Smooth muscle cell (in vitro differentiated cells): ENCODE data around the gene DOK5. TPM values are rescaled to one million over a fixed set of nuclear protein-coding genes. Genes with fewer than 3 reads are reported as not detected.

Experiments used
- DNase-seq: peaks from one replicate; lab custom pipeline; 2025; ENCODE audit not compliant: unreplicated experiment; lab: John Stamatoyannopoulos, UW
- H2AFZ ChIP-seq: fragments of 200-600 bp; sonication (generic); 2 replicates; pipeline ENCODE4 v1.6.0; 2016; ENCODE audit warnings: antibody characterized with exemption, low read depth, mild to moderate bottlenecking
- H3F3A ChIP-seq: fragments of 200-600 bp; sonication (generic); 2 replicates; pipeline ENCODE4 v1.6.0; 2017; ENCODE audit warnings: antibody characterized with exemption, low read depth
- H3K27ac ChIP-seq: fragments of 200-600 bp; sonication (generic); 2 replicates; pipeline ENCODE4 v1.5.1; 2016; ENCODE audit warnings: low read depth, mild to moderate bottlenecking
- H3K27me3 ChIP-seq: fragments of 200-600 bp; sonication (generic); 2 replicates; pipeline ENCODE4 v1.6.1; 2016; ENCODE audit warnings: low read depth, mild to moderate bottlenecking
- H3K36me3 ChIP-seq: fragments of 200-600 bp; sonication (generic); 2 replicates; pipeline ENCODE4 v1.5.1; 2016; ENCODE audit warnings: low read depth
- H3K4me1 ChIP-seq: fragments of 200-600 bp; sonication (generic); 2 replicates; pipeline ENCODE4 v1.5.1; 2016; ENCODE audit warnings: low read depth
- H3K4me2 ChIP-seq: fragments of 200-600 bp; sonication (generic); 2 replicates; pipeline ENCODE4 v1.6.0; 2016; ENCODE audit warnings: mild to moderate bottlenecking
- H3K4me3 ChIP-seq: fragments of 200-600 bp; sonication (generic); 2 replicates; pipeline ENCODE4 v1.5.1; 2016; ENCODE audit warnings: mild to moderate bottlenecking
- H3K79me2 ChIP-seq: fragments of 200-600 bp; sonication (generic); 2 replicates; pipeline ENCODE4 v1.6.0; 2016; ENCODE audit warnings: low read depth, mild to moderate bottlenecking
- H3K9ac ChIP-seq: fragments of 200-600 bp; sonication (generic); 2 replicates; pipeline ENCODE4 v1.6.0; 2016; ENCODE audit warnings: low read depth
- H3K9me3 ChIP-seq: fragments of 200-600 bp; sonication (generic); replicated peaks from 2 replicates; pipeline ENCODE4 v1.5.1; 2016; ENCODE audit warnings: low read depth
- H4K20me1 ChIP-seq: fragments of 200-600 bp; sonication (generic); 2 replicates; pipeline ENCODE4 v1.6.0; 2016; ENCODE audit warnings: low read depth
- CTCF ChIP-seq: fragments of 200-600 bp; sonication (generic); IDR thresholded peaks from 2 replicates; pipeline ENCODE4 v1.5.1; 2017; ENCODE audit warnings: borderline replicate concordance, mild to moderate bottlenecking, antibody characterized with exemption; ENCODE audit not compliant: insufficient read depth, poor library complexity, severe bottlenecking
- WGBS: methylation state at CpG from one replicate; pipeline ENCODE4 v1.1.7; 2016; ENCODE audit warnings: low lambda C conversion rate; 5-methylcytosine and 5-hydroxymethylcytosine counted together
- polyA plus RNA-seq: library from polyadenylated mRNA; unstranded; fragments of >200 nt; fragmentation: Nextera tagmentation; extraction: Ambion mirVana; gene quantifications from 2 replicates; pipeline ENCODE4 v1.2.1, GENCODE V29; 2016
- total RNA-seq: library from RNA; depleted of rRNA; stranded (reverse); fragments of >200 nt; gene quantifications from 2 replicates; pipeline ENCODE4 v1.2.3, GENCODE V29; 2014

The DOK5 gene
- total and polyA plus RNA-seq, 2 experiments from 2014 or later: 7.7 to 10.4 TPM

DNA sequence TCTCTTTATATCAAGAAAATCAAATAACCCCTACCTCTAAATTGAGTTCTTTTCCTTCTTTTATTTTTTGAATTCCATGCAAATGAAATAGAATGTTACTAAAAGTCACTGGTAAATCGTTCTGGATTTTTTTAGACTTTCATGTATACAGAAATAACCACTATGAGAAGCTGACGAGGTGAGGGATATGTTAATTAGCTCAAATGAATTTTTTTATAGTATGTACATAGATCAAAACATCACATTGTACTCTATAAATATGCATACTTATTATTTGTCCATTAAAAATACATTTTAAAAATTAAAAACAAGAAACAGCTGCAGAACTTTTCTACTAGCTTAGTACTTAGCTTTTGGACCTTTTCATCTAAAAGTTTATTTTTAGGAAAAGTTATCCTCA lies 165.4 kb downstream of the DOK5 start:
- H3K36me3 ChIP-seq: no peaks in the 10 kb centered on the region
- no peaks in the 10 kb centered on the region for H3K27me3 ChIP-seq
- no peaks in the 10 kb centered on the region for H3K4me1 ChIP-seq
- no peaks in the 10 kb centered on the region for H3F3A ChIP-seq
- H3K4me2 ChIP-seq: no peak overlapping the region
- no peaks in the 10 kb centered on the region for H4K20me1 ChIP-seq
- H2AFZ ChIP-seq: no peak overlapping the region
- DNase-seq: no peak
- H3K4me3 ChIP-seq: no peak overlapping the region
- TF ChIP-seq CTCF: no peak
- no peaks in the 10 kb centered on the region for H3K79me2 ChIP-seq
- H3K9ac ChIP-seq: no peak overlapping the region
- no peak overlapping the region for H3K27ac ChIP-seq
- H3K9me3 ChIP-seq: no peaks in the 10 kb centered on the region
- 86% methylated on average over 2 of the region's 2 CpGs for WGBS

DNA sequence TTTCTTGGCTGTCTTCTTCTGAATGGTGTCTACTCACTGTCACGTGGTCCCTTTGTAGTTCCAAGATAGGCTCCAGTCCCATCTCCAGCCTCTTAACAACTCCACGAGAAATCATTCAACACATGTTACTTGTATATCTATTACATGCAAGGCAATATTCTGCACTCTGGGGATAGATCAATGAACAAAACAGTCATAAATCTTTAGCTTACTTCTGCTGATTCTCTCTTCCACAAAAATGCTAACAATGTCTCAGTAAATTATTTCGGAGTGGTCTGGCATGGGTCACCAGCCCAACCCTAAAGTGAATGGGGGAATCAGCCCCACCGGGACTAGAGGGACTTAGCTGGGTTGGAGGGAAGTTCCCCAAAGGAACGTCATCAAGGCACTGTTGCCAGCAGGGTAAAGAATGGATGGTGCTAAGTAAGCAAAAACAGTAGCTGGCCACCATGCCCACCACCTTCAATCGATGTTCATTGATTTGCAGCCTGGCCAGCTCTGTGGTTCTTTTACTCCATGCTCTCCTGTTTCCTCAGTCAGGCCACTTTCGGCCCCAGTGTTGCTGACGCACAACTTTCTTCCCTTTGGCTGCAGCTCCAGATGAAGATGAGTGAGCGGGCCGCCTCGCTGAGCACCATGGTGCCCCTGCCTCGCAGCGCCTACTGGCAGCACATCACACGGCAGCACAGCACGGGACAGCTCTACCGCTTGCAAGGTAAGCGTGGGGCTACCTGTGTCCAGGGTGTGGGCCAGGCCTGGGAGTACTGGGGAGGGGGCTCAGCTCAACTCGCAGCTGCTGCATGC lies 167.7 kb downstream of the DOK5 start:
- Histone ChIP-seq H3K36me3 (no peaks in the 10 kb centered on the region), H3K27ac (no peak overlapping the region), H3K27me3 (no peaks in the 10 kb centered on the region), H3K4me1 (no peaks in the 10 kb centered on the region), H2AFZ (no peak overlapping the region), H3F3A (no peaks in the 10 kb centered on the region), H3K9ac (no peak overlapping the region), H3K4me3 (no peak overlapping the region), H3K4me2 (no peak overlapping the region), H3K79me2 (no peaks in the 10 kb centered on the region), H4K20me1 (no peaks in the 10 kb centered on the region), H3K9me3 (no peaks in the 10 kb centered on the region)
- no peak for DNase-seq
- TF ChIP-seq CTCF: no peak
- 89% methylated on average over 18 of the region's 18 CpGs for WGBS

DNA sequence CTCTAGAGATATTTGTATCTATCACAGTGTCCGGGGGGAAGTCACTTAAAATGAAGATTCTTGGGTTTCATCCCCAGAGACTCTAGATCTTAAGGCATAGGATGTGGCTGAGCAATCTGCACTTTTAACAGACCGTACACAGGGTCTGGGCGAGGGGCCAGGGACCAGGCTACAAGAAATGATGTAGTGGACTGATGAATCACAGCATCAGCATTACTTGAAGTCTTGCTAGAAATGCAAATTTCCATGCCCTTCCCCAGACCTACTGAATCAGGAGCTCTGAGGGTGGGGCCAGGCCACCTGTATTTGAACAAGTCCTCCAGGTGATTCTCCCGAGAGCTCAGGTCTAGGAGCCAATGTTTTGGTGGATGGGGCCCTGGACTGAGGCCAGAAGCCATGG lies 168.4 kb downstream of the DOK5 start:
- Histone ChIP-seq H3K27me3 (no peaks in the 10 kb centered on the region), H3F3A (no peaks in the 10 kb centered on the region), H3K9ac (no peak overlapping the region), H3K27ac (no peak overlapping the region), H3K79me2 (no peaks in the 10 kb centered on the region), H2AFZ (no peak overlapping the region), H3K4me2 (no peak overlapping the region), H3K4me1 (no peaks in the 10 kb centered on the region), H3K9me3 (no peaks in the 10 kb centered on the region), H4K20me1 (no peaks in the 10 kb centered on the region), H3K4me3 (no peak overlapping the region), H3K36me3 (no peaks in the 10 kb centered on the region)
- no peak for TF ChIP-seq CTCF
- no peak for DNase-seq
- 53% methylated on average over 4 of the region's 4 CpGs for WGBS
